IMR-90 (cell line): ENCODE results near the gene HENMT1. TPM values are rescaled to one million over a fixed set of nuclear protein-coding genes. Genes with fewer than 3 reads are reported as not detected.

Experiments used
- ATAC-seq: fragments of 200-7000 bp; cut with Tn5 transposase; 2 replicates; pipeline ENCODE4 v1.9.1; 2020; ENCODE audit warnings: low read depth, mild to moderate bottlenecking, moderate library complexity
- BruUV-seq: library from RNA; stranded (reverse); fragments of 400-500 nt; replicated peaks from 2 replicates; lab custom pipeline; 2021; lab: Mats Ljungman, UMichigan
- CTCF ChIA-PET: fragments of 300-600 bp; formaldehyde crosslinking; extraction: SDS; loops from one replicate; lab custom pipeline; 2021; ENCODE audit warnings: antibody characterized with exemption; lab: Yijun Ruan, JAX
- POLR2A ChIA-PET: fragments of 300-600 bp; sonication (Branson Sonifier 250); formaldehyde crosslinking; loops from one replicate; lab custom pipeline; 2022; ENCODE audit warnings: antibody characterized with exemption; ENCODE audit not compliant: unreplicated experiment; lab: Charles Lee
- DNase-seq: peaks from one replicate; pipeline ENCODE4 v3.0.0; 2013
- H2AFZ ChIP-seq: replicated peaks from 2 replicates; pipeline ENCODE3; 2013; ENCODE audit warnings: low read length, mild to moderate bottlenecking; ENCODE audit not compliant: poor library complexity
- H2AK5ac ChIP-seq: 2 replicates; pipeline ENCODE4 v1.6.1; 2013; ENCODE audit warnings: low read depth, low read length, inconsistent platforms
- H2AK9ac ChIP-seq: replicated peaks from 2 replicates; pipeline ENCODE3; 2013; ENCODE audit warnings: mild to moderate bottlenecking, low read depth, low read length, moderate library complexity; ENCODE audit not compliant: poor library complexity
- H2BK120ac ChIP-seq: 2 replicates; pipeline ENCODE4 v1.6.1; 2013; ENCODE audit warnings: low read depth, low read length, inconsistent platforms
- H2BK15ac ChIP-seq: 3 replicates; pipeline ENCODE4 v1.6.1; 2013; ENCODE audit warnings: low read depth, low read length, inconsistent platforms
- H2BK20ac ChIP-seq: 2 replicates; pipeline ENCODE4 v1.6.1; 2013; ENCODE audit warnings: low read depth, mild to moderate bottlenecking, inconsistent platforms, low read length, moderate library complexity
- H2BK5ac ChIP-seq: 2 replicates; pipeline ENCODE4 v1.6.1; 2013; ENCODE audit warnings: mild to moderate bottlenecking, low read depth, low read length, inconsistent platforms; ENCODE audit not compliant: poor library complexity, severe bottlenecking
- H3K14ac ChIP-seq: replicated peaks from 2 replicates; pipeline ENCODE4 v1.6.1; 2013; ENCODE audit warnings: low read depth, low read length, inconsistent platforms
- H3K18ac ChIP-seq: 2 replicates; pipeline ENCODE4 v1.6.1; 2013; ENCODE audit warnings: low read depth, low read length, control low read depth
- H3K23ac ChIP-seq: 2 replicates; pipeline ENCODE4 v1.6.1; 2013; ENCODE audit warnings: low read depth, low read length, inconsistent platforms
- H3K27ac ChIP-seq: 2 replicates; pipeline ENCODE4 v1.5.1; 2013; ENCODE audit warnings: mild to moderate bottlenecking, control low read depth, low read length; ENCODE audit not compliant: insufficient read depth
- H3K27me3 ChIP-seq: 2 replicates; pipeline ENCODE4 v1.6.1; 2013; ENCODE audit warnings: low read length; ENCODE audit not compliant: control insufficient read depth, insufficient read depth
- H3K36me3 ChIP-seq: 2 replicates; pipeline ENCODE4 v1.6.1; 2013; ENCODE audit warnings: low read length, mixed read lengths; ENCODE audit not compliant: control insufficient read depth, insufficient read depth
- H3K4ac ChIP-seq: 2 replicates; pipeline ENCODE4 v1.6.1; 2013; ENCODE audit warnings: low read depth, low read length, inconsistent platforms
- H3K4me1 ChIP-seq: 2 replicates; pipeline ENCODE4 v1.6.1; 2013; ENCODE audit warnings: low read length, mixed read lengths; ENCODE audit not compliant: control insufficient read depth, insufficient read depth
- H3K4me2 ChIP-seq: 2 replicates; pipeline ENCODE4 v1.6.1; 2013; ENCODE audit warnings: low read depth, mild to moderate bottlenecking, control low read depth, low read length, moderate library complexity
- H3K4me3 ChIP-seq: 2 replicates; pipeline ENCODE4 v1.5.1; 2013; ENCODE audit warnings: low read depth, mild to moderate bottlenecking, control low read depth, low read length, moderate library complexity; ENCODE audit not compliant: insufficient read depth
- H3K56ac ChIP-seq: 2 replicates; pipeline ENCODE4 v1.6.1; 2013; ENCODE audit warnings: low read length, inconsistent platforms; ENCODE audit not compliant: insufficient read depth; ENCODE audit errors: extremely low read depth
- H3K79me1 ChIP-seq, 2 experiments: 2 replicates each; pipeline ENCODE4 v1.6.1; 2013; ENCODE audit warnings: low read length in 2 of 2, inconsistent platforms in 1 of 2, low read depth in 1 of 2
- H3K9ac ChIP-seq: 2 replicates; pipeline ENCODE4 v1.6.1; 2013; ENCODE audit warnings: low read depth, low read length, control low read depth
- H3K9me1 ChIP-seq: 2 replicates; pipeline ENCODE4 v1.6.1; 2013; ENCODE audit warnings: low read length, inconsistent platforms; ENCODE audit not compliant: insufficient read depth
- H3K9me3 ChIP-seq: 2 replicates; pipeline ENCODE4 v1.6.1; 2013; ENCODE audit warnings: low read length; ENCODE audit not compliant: control insufficient read depth, insufficient read depth
- H4K20me1 ChIP-seq: 2 replicates; pipeline ENCODE4 v1.6.1; 2013; ENCODE audit warnings: low read length, inconsistent platforms; ENCODE audit not compliant: insufficient read depth
- H4K5ac ChIP-seq: 2 replicates; pipeline ENCODE4 v1.6.1; 2013; ENCODE audit warnings: mild to moderate bottlenecking, low read depth, low read length, control low read depth
- H4K8ac ChIP-seq, 2 experiments: 2 replicates each; pipeline ENCODE4 v1.6.1; 2013; ENCODE audit warnings: low read depth in 2 of 2, low read length in 2 of 2, control low read depth in 1 of 2, inconsistent platforms in 1 of 2
- H4K91ac ChIP-seq: 2 replicates; pipeline ENCODE4 v1.6.1; 2013; ENCODE audit warnings: low read depth, low read length, inconsistent platforms; ENCODE audit not compliant: insufficient read depth
- BHLHE40 ChIP-seq: fragments of 150-350 bp; IDR thresholded peaks from 2 replicates; pipeline ENCODE4 v1.6.1; 2016; ENCODE audit warnings: mild to moderate bottlenecking, low read depth, low read length
- CEBPB ChIP-seq: IDR thresholded peaks from 2 replicates; pipeline ENCODE4 v1.6.1; 2012; ENCODE audit warnings: low read depth, low read length, improper control_type of control experiment
- CHD1 ChIP-seq: IDR thresholded peaks from 2 replicates; pipeline ENCODE4 v1.6.1; 2012; ENCODE audit warnings: low read depth, low read length, improper control_type of control experiment
- ELK1 ChIP-seq: fragments of 150-350 bp; IDR thresholded peaks from 2 replicates; pipeline ENCODE4 v1.6.1; 2016; ENCODE audit warnings: low read depth, mild to moderate bottlenecking, low read length, moderate library complexity, borderline replicate concordance
- FOS ChIP-seq: fragments of 150-350 bp; IDR thresholded peaks from 2 replicates; pipeline ENCODE4 v1.6.1; 2016; ENCODE audit warnings: low read depth, low read length
- MAFK ChIP-seq: IDR thresholded peaks from 2 replicates; pipeline ENCODE4 v1.6.1; 2012; ENCODE audit warnings: low read depth, low read length, improper control_type of control experiment
- MAZ ChIP-seq: IDR thresholded peaks from 2 replicates; pipeline ENCODE4 v1.6.1; 2012; ENCODE audit warnings: low read depth, mild to moderate bottlenecking, low read length, improper control_type of control experiment, moderate library complexity, borderline replicate concordance
- MXI1 ChIP-seq: IDR thresholded peaks from 2 replicates; pipeline ENCODE4 v1.6.1; 2012; ENCODE audit warnings: low read depth, mild to moderate bottlenecking, low read length, moderate library complexity, borderline replicate concordance
- NFE2L2 ChIP-seq: fragments of 150-350 bp; IDR thresholded peaks from 2 replicates; pipeline ENCODE4 v1.6.1; 2016; ENCODE audit warnings: low read depth, mild to moderate bottlenecking, low read length
- POLR2A ChIP-seq: IDR thresholded peaks from 2 replicates; pipeline ENCODE4 v1.6.1; 2012; ENCODE audit warnings: mild to moderate bottlenecking, low read depth, low read length
- RAD21 ChIP-seq: IDR thresholded peaks from 2 replicates; pipeline ENCODE4 v1.6.1; 2012; ENCODE audit warnings: low read length, improper control_type of control experiment
- RCOR1 ChIP-seq: IDR thresholded peaks from 2 replicates; pipeline ENCODE4 v1.6.1; 2012; ENCODE audit warnings: mild to moderate bottlenecking, low read length, improper control_type of control experiment; ENCODE audit not compliant: insufficient replicate concordance
- RFX5 ChIP-seq: IDR thresholded peaks from 2 replicates; pipeline ENCODE4 v1.8.0; 2012; ENCODE audit warnings: low read depth, mild to moderate bottlenecking, low read length, moderate library complexity
- SMC3 ChIP-seq: fragments of 150-350 bp; IDR thresholded peaks from 2 replicates; pipeline ENCODE4 v1.6.1; 2016; ENCODE audit warnings: low read depth, mild to moderate bottlenecking, antibody characterized with exemption, low read length, moderate library complexity
- WGBS, 2 experiments: methylation state at CpG; one replicate each; pipeline versions ENCODE4 v1.1.5 to v1.1.7; 2013; ENCODE audit warnings: missing lambda C conversion rate in 2 of 2; ENCODE audit not compliant: insufficient read length in 1 of 2; ENCODE audit errors: extremely low coverage in 2 of 2; 5-methylcytosine and 5-hydroxymethylcytosine counted together
- dilution Hi-C: fragments of 300-500 bp; cut with HindIII; formaldehyde crosslinking; loops from one replicate; pipeline ENCODE4 v1.14.3; 2018; ENCODE audit warnings: low sequenced_read_pairs; ENCODE audit not compliant: unreplicated experiment
- in situ Hi-C: fragments of 300-500 bp; cut with MboI; formaldehyde crosslinking; loops from 3 replicates; pipeline ENCODE4 v1.14.3; 2019; ENCODE audit warnings: low sequenced_read_pairs, inconsistent platforms, mixed read lengths
- intact Hi-C: fragments of 100-400 bp; cut with micrococcal nuclease; formaldehyde crosslinking; loops from 2 replicates; pipeline ENCODE4 v1.10.0; 2022
- polyA plus RNA-seq, 3 experiments: library from polyadenylated mRNA; depleted of rRNA; stranded (reverse); fragments of >200 nt; gene quantifications; 2 replicates each; pipeline ENCODE4 v1.2.3, GENCODE V29; 2012; ENCODE audit warnings: low replicate concordance in 1 of 3
- total RNA-seq: library from RNA; depleted of rRNA; stranded (reverse); fragments of >200 nt; gene quantifications from 2 replicates; pipeline ENCODE4 v1.2.3, GENCODE V29; 2012
- TF ChIP-seq, protein P1 (sequence below): fragments of 150-350 bp; IDR thresholded peaks from 2 replicates; pipeline ENCODE4 v1.6.1; 2017; ENCODE audit warnings: mild to moderate bottlenecking, antibody characterized with exemption, low read length, low read depth
- TF ChIP-seq, protein P2 (sequence below): conservative IDR thresholded peaks from 2 replicates; pipeline ENCODE4 v1.5.1; 2012; ENCODE audit warnings: mild to moderate bottlenecking, low read depth, low read length, improper control_type of control experiment

The HENMT1 gene
- total and polyA plus RNA-seq, 2 of the 4 experiments (the other 2 are of a cell fraction), result 0.54 to 0.67 TPM

DNA sequence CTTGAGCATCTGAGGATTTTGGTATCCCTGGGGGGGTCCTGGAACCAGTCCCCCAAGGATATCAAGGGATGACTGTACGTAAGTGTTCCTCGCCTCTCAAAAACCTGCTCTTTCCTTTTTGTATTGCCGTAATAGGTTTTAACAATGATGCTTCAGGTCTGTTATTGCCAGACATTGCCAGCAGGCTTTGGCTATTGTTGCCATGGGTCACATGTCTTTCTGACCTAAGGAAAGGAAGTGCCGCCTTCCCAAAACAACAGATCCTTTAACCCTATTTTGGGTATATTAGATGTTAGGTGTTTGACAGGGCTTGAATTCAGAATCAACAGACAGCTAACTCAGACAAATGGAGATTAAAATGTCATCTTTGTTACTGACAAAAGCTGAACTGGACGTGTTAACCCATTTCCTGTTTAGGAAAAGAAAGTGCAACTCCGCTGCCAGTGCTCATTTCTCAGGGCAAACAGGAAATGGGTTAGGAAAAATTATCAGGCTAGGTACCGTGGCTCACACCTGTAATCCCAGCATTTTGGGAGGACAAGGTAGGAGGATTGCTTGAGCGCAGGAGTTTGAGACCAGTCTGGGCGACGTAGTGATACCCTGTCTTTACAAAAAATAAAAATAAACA, 18.8 kb upstream of the HENMT1 start:
- no peaks in the 10 kb centered on the region for H3K79me1 ChIP-seq
- intact Hi-C loops, result no loop called here
- TF ChIP-seq ELK1 (no peak), BHLHE40 (no peak), CEBPB (no peak), POLR2A (no peak), NFE2L2 (no peak), RAD21 (no peak), RFX5 (no peak), MAFK (no peak), MXI1 (no peak), CHD1 (no peak), MAZ (no peak), SMC3 (no peak), FOS (no peak), RCOR1 (no peak)
- TF ChIP-seq, protein P1, sequence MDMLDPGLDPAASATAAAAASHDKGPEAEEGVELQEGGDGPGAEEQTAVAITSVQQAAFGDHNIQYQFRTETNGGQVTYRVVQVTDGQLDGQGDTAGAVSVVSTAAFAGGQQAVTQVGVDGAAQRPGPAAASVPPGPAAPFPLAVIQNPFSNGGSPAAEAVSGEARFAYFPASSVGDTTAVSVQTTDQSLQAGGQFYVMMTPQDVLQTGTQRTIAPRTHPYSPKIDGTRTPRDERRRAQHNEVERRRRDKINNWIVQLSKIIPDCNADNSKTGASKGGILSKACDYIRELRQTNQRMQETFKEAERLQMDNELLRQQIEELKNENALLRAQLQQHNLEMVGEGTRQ, result no peak
- TF ChIP-seq, protein P2, sequence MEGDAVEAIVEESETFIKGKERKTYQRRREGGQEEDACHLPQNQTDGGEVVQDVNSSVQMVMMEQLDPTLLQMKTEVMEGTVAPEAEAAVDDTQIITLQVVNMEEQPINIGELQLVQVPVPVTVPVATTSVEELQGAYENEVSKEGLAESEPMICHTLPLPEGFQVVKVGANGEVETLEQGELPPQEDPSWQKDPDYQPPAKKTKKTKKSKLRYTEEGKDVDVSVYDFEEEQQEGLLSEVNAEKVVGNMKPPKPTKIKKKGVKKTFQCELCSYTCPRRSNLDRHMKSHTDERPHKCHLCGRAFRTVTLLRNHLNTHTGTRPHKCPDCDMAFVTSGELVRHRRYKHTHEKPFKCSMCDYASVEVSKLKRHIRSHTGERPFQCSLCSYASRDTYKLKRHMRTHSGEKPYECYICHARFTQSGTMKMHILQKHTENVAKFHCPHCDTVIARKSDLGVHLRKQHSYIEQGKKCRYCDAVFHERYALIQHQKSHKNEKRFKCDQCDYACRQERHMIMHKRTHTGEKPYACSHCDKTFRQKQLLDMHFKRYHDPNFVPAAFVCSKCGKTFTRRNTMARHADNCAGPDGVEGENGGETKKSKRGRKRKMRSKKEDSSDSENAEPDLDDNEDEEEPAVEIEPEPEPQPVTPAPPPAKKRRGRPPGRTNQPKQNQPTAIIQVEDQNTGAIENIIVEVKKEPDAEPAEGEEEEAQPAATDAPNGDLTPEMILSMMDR, result no peak
- no peaks in the 10 kb centered on the region for H3K4me1 ChIP-seq
- H2AK9ac ChIP-seq, result no peak overlapping the region
- DNase-seq (no peak), ATAC-seq (no peak)
- no peak overlapping the region for H2BK15ac ChIP-seq
- POLR2A ChIA-PET, result no interaction called here
- no peak overlapping the region for H2BK5ac ChIP-seq
- H2BK120ac ChIP-seq, result no peak overlapping the region
- CTCF ChIA-PET, result no interaction called here
- no peak overlapping the region for H4K91ac ChIP-seq
- H3K27ac ChIP-seq, result no peak overlapping the region
- in situ Hi-C loops, result no loop called here
- 17% methylated on average over 1 of the region's 10 CpGs; no CpG with 5 or more reads in 1 of the 2 experiments for WGBS, 2 experiments
- no peak overlapping the region for H3K23ac ChIP-seq
- H4K5ac ChIP-seq, result no peak overlapping the region
- dilution Hi-C loops, result no loop called here
- no peaks in the 10 kb centered on the region for H3K9me1 ChIP-seq
- no peak overlapping the region for H3K9ac ChIP-seq
- no peak overlapping the region for H2AK5ac ChIP-seq
- H4K8ac ChIP-seq, result no peak overlapping the region
- H4K20me1 ChIP-seq, result no peaks in the 10 kb centered on the region
- H3K56ac ChIP-seq, result no peak overlapping the region
- H3K4ac ChIP-seq, result no peak overlapping the region
- no peaks in the 10 kb centered on the region for H3K9me3 ChIP-seq
- H2AFZ ChIP-seq, result peak overlapping the region; percentile 43
- no peaks in the 10 kb centered on the region for H3K36me3 ChIP-seq
- H3K4me2 ChIP-seq, result no peak overlapping the region
- no peak overlapping the region for H3K4me3 ChIP-seq
- 0 out of 2 replicates have a peak, but pooled peaks cover 1% of the 10 kb centered on the region for H3K27me3 ChIP-seq
- no TSS peak for BruUV-seq
- H2BK20ac ChIP-seq, result no peak overlapping the region
- H3K18ac ChIP-seq, result no peak overlapping the region
- H3K14ac ChIP-seq, result 0 out of 2 replicates have a peak overlapping the region, but pooled peaks have one; percentile 41
